ENCODE data around the gene CT45A8.
"Not testable (repeated sequence)": the region's sequence is repeated elsewhere in the genome, so short reads cannot be mapped to it uniquely, and the experiment has no call there.

CT45A8 gene, protein sequence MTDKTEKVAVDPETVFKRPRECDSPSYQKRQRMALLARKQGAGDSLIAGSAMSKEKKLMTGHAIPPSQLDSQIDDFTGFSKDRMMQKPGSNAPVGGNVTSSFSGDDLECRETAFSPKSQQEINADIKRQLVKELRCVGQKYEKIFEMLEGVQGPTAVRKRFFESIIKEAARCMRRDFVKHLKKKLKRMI

DNA sequence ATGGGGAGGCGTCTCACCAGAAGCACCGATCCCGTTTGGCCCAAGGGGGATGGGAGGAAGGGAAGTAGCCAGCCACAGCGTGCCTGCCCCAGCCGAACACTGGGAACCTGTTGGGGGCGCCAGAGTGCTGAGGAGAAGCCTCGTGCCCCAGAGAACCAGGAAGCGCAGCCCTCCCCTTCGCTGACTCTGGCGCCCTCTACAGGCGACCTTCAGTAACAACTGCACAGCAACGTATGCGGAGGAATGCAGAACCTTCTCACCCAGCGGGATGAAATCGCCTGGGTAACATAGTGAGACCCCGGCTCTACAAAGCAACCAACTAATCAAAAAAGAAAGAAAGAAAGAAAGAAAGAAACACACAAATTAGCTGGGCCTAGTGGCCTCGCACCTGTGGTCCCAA is at the start of gene CT45A8:
Gene CT45A8 (minus strand): TSS at position 101 of the 400 bp plus-strand sequence. CDS start 3,755 bp downstream, outside the sequence.
- not testable (repeated sequence) for DNase-seq (ENCODE audit: low spot score)

DNA sequence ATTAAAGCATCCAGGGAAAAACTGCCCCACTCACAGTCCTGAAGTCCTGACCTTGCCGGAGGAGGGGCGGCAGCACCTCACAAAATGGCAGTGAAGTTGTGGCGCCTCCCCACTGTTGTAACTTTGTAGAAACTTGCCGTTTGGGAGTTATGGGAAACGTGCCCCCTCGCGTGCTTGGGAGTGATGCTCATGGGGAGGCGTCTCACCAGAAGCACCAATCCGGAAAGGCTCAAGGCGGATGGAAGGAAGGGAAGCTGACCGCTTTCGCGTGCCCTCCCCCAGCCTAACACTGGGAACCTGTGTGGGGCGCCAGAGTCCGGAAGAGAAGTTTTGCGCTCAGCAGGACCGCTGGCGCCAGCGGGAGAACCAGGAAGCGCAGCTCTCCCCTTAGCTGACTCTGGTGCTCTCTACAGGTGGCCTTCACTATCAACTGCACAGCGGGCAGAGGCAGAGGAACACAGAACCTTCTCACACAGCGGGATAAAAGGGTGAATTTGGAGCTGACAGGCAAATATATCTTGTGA is 39.0 kb upstream of the CT45A8 start, which contains the start of the genes CT45A10 and SAGE1:
Gene CT45A10 (minus strand): TSS at position 151 of the 524 bp plus-strand sequence. CDS start 8,100 bp downstream, outside the sequence.
Gene SAGE1 (plus strand): TSS at position 423 of the 524 bp plus-strand sequence. CDS start 2,527 bp downstream, outside the sequence.
- no peak for DNase-seq (ENCODE audit: low spot score)

DNA sequence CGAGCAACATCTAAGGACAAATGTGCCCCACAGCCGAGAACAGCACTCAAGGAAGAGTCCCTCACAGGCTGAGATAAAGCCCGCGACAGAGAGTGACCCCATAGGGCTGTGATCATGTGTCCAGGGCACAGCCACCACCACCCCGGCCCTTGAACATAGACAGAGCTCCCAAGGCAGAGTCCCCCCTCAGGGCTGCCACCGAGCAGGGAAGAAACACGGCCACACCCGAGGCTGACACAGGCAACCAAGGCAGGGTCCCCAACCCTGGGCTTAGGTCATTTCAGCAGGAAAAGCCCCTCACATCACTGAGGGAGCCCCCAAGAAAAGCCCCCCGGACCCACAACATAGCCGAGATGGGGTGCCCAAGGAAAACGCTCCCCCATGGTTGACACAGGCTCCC is 38.4 kb upstream of the CT45A8 start:
- DNase-seq (ENCODE audit: low spot score) = no peak

DNA sequence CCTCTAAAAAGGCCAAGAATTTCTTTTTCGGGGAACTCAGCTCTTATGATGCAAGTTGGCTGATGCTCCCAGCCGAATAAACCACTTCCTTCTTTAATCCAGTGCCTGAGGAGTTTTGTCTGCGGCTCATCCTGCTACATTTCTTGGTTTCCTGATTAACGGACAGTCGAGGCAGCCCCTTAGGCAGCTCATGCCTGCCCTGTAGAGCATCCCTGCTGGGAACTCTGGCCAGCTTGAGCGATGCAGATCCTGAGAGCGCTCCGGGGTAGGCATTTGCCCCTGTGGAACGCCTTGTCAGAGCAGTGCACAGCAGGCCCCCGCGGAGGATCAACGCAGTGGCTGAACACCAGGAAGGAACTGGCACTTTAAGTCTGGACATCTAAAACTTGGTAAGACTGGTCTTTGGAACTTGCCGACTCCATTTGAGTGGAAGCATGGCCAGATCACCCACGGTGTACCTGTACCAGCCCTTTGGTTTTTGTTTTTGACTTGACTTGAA is 35.8 kb upstream of the CT45A8 start:
- no peak for DNase-seq (ENCODE audit: low spot score)

DNA sequence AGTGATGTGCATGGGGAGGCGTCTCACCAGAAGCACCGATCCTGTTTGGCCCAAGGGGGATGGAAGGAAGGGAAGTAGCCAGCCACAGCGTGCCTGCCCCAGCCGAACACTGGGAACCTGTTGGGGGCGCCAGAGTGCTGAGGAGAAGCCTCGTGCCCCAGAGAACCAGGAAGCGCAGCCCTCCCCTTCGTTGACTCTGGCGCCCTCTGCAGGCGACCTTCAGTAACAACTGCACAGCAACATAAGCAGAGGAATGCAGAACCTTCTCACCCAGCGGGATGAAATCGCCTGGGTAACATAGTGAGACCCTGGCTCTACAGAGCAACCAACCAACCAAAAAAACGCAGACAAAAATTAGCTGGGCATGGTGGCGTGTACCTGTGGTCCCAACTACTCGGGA is 34.6 kb upstream of the CT45A8 start:
- DNase-seq (ENCODE audit: low spot score) = not testable (repeated sequence)

DNA sequence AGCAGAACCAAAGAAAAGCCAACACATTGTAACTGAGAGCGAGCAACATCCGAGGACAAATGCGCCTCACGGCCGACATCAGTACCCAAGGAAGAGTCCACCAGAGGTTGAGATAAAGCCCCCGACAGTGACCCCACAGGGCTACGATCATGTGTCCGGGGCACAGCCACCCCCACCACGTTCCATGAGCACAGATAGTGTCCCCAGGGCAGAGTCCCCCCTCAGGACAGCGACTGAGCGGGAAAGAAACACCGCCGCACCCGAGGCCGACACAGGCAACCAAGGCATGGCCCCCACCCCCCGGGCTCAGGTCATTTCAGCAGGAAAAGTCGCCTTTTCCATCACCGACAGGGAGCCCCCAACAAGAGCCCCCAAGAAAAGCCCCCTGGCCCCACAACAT is 33.9 kb upstream of the CT45A8 start:
- not testable (repeated sequence) for DNase-seq (ENCODE audit: low spot score)

DNA sequence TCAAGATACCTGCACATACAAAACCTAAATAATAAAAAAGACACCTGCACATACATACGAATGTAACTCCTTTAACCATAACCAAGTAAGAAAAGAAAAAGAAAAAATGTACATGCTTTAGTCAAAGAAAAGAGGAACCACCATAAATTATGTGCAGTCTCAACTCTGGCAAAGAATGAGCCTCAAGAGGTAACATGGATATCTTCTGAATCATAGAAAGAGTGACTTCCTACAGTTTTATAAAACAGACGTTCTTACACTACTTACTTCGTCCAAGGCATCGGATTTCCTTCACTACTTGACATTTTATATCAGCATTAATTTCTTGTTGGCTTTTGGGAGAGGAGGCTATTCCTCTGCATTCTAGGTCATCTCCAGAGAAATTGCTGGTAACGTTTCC is 28.4 kb upstream of the CT45A8 start:
- not testable (repeated sequence) for DNase-seq (ENCODE audit: low spot score)

DNA sequence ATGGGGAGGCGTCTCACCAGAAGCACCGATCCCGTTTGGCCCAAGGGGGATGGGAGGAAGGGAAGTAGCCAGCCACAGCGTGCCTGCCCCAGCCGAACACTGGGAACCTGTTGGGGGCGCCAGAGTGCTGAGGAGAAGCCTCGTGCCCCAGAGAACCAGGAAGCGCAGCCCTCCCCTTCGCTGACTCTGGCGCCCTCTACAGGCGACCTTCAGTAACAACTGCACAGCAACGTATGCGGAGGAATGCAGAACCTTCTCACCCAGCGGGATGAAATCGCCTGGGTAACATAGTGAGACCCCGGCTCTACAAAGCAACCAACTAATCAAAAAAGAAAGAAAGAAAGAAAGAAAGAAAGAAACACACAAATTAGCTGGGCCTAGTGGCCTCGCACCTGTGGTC is 17.4 kb upstream of the CT45A8 start, which contains the start of gene CT45A9:
Gene CT45A9 (minus strand): TSS at position 101 of the 400 bp plus-strand sequence. CDS start 3,751 bp downstream, outside the sequence.
- not testable (repeated sequence) for DNase-seq (ENCODE audit: low spot score)

DNA sequence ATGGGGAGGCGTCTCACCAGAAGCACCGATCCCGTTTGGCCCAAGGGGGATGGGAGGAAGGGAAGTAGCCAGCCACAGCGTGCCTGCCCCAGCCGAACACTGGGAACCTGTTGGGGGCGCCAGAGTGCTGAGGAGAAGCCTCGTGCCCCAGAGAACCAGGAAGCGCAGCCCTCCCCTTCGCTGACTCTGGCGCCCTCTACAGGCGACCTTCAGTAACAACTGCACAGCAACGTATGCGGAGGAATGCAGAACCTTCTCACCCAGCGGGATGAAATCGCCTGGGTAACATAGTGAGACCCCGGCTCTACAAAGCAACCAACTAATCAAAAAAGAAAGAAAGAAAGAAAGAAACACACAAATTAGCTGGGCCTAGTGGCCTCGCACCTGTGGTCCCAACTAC is 17.2 kb downstream of the CT45A8 start, which contains the start of gene CT45A7:
Gene CT45A7 (minus strand): TSS at position 101 of the 400 bp plus-strand sequence. CDS start 3,747 bp downstream, outside the sequence.
- DNase-seq (ENCODE audit: low spot score) = not testable (repeated sequence)

DNA sequence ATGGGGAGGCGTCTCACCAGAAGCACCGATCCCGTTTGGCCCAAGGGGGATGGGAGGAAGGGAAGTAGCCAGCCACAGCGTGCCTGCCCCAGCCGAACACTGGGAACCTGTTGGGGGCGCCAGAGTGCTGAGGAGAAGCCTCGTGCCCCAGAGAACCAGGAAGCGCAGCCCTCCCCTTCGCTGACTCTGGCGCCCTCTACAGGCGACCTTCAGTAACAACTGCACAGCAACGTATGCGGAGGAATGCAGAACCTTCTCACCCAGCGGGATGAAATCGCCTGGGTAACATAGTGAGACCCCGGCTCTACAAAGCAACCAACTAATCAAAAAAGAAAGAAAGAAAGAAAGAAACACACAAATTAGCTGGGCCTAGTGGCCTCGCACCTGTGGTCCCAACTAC is 34.4 kb downstream of the CT45A8 start, which contains the start of gene CT45A2:
Gene CT45A2 (minus strand): TSS at position 101 of the 400 bp plus-strand sequence. CDS start 3,747 bp downstream, outside the sequence.
- DNase-seq (ENCODE audit: low spot score) = not testable (repeated sequence)

DNA sequence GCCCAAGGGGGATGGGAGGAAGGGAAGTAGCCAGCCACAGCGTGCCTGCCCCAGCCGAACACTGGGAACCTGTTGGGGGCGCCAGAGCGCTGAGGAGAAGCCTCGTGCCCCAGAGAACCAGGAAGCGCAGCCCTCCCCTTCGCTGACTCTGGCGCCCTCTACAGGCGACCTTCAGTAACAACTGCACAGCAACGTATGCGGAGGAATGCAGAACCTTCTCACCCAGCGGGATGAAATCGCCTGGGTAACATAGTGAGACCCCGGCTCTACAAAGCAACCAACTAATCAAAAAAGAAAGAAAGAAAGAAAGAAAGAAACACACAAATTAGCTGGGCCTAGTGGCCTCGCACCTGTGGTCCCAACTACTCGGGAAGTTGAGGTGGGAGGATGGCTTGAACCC is 51.7 kb downstream of the CT45A8 start, which contains the start of gene CT45A6:
Gene CT45A6 (minus strand): TSS at position 101 of the 400 bp plus-strand sequence. CDS start 3,794 bp downstream, outside the sequence.
- not testable (repeated sequence) for DNase-seq (ENCODE audit: low spot score)
